Measurements from ENCODE around the gene PLLP. TPM values are rescaled to one million over a fixed set of nuclear protein-coding genes. Genes with fewer than 3 reads are reported as not detected.

The PLLP gene
- total RNA-seq, 1 donor from 2014 or later: 0.86 TPM

DNA sequence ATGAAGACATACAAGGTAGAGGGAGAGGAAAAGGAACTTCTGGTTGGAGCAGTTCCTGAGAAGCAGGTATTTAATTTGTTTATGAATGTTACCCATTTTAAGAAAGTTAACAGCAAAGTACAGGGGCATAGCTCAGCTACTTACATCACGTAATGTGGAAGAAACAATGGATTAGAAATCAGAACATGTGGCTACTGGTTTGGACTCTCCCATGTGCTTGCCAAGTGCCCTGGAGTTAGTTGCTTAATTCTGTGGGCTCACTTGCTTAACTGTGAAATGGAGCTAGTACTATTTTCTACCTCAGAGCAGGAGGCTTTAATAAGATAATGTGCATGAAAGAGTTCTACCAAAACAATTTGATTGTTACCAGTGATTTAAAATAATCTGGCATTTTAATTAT, 71.0 kb downstream of the PLLP start:
- peaks cover 23% of the 10 kb centered on the region for H3K36me3 ChIP-seq
- Mint-ChIP-seq H3K4me1 (no peaks in the 10 kb centered on the region), H3K9me3 (peaks cover 14% of the 10 kb centered on the region), H3K27me3 (ENCODE audit: insufficient read depth, low read depth) (no peaks in the 10 kb centered on the region), H3K27ac (no peak overlapping the region), H3K36me3 (peaks cover 56% of the 10 kb centered on the region), H3K4me3 (no peak overlapping the region)
- no peaks in the 10 kb centered on the region for H3K79me2 ChIP-seq (ENCODE audit: low read depth)
- no peaks in the 10 kb centered on the region for H3K27me3 ChIP-seq
- DNase-seq (ENCODE audit: low spot score): no peak
- no peak for TF ChIP-seq EZH2 (IDR thresholded peaks at IDR 0.05)
- TF ChIP-seq EZH2phosphoT487 (IDR thresholded peaks at IDR 0.05): no peak
- no peak for TF ChIP-seq CTCF (IDR thresholded peaks at IDR 0.05)
- H3K4me2 ChIP-seq: no peak overlapping the region
- H3K9me3 ChIP-seq (ENCODE audit: low read depth): no peaks in the 10 kb centered on the region
- no peaks in the 10 kb centered on the region for H3F3A ChIP-seq (ENCODE audit: low read depth)
- no peak overlapping the region for H3K9ac ChIP-seq
- no peak overlapping the region for H3K4me3 ChIP-seq
- H4K20me1 ChIP-seq (ENCODE audit: low read depth): no peaks in the 10 kb centered on the region
- no peaks in the 10 kb centered on the region for H3K4me1 ChIP-seq
- no peak overlapping the region for H3K27ac ChIP-seq
- H2AFZ ChIP-seq (replicated peaks): no peak overlapping the region

GRCh38 chr16:57209780-57210179, 74.7 kb downstream of the PLLP start:
- no peaks in the 10 kb centered on the region for H3K9me3 Mint-ChIP-seq
- H3K36me3 ChIP-seq: peaks cover 3% of the 10 kb centered on the region
- no peak overlapping the region for H3K4me3 ChIP-seq
- no peaks in the 10 kb centered on the region for H3F3A ChIP-seq (ENCODE audit: low read depth)
- no peaks in the 10 kb centered on the region for H3K4me1 Mint-ChIP-seq
- no peak overlapping the region for H3K9ac ChIP-seq
- no peaks in the 10 kb centered on the region for H3K27me3 Mint-ChIP-seq (ENCODE audit: insufficient read depth, low read depth)
- TF ChIP-seq CTCF (IDR thresholded peaks at IDR 0.05) (no peak), EZH2 (IDR thresholded peaks at IDR 0.05) (no peak), EZH2phosphoT487 (IDR thresholded peaks at IDR 0.05) (no peak)
- H3K36me3 Mint-ChIP-seq: peaks cover 37% of the 10 kb centered on the region
- H3K27ac Mint-ChIP-seq: no peak overlapping the region
- DNase-seq (ENCODE audit: low spot score): no peak
- no peak overlapping the region for H3K27ac ChIP-seq
- no peak overlapping the region for H3K4me2 ChIP-seq
- H3K4me1 ChIP-seq: no peaks in the 10 kb centered on the region
- H3K79me2 ChIP-seq (ENCODE audit: low read depth): no peaks in the 10 kb centered on the region
- H3K9me3 ChIP-seq (ENCODE audit: low read depth): no peaks in the 10 kb centered on the region
- no peaks in the 10 kb centered on the region for H3K27me3 ChIP-seq
- no peak overlapping the region for H2AFZ ChIP-seq (replicated peaks)
- no peak overlapping the region for H3K4me3 Mint-ChIP-seq
- H4K20me1 ChIP-seq (ENCODE audit: low read depth): no peaks in the 10 kb centered on the region

GRCh38 chr16:57208926-57209325, 75.5 kb downstream of the PLLP start:
- Mint-ChIP-seq H3K9me3 (no peaks in the 10 kb centered on the region), H3K4me3 (no peak overlapping the region), H3K4me1 (no peaks in the 10 kb centered on the region), H3K36me3 (peaks cover 29% of the 10 kb centered on the region), H3K27ac (no peak overlapping the region), H3K27me3 (ENCODE audit: insufficient read depth, low read depth) (no peaks in the 10 kb centered on the region)
- Histone ChIP-seq H3K4me3 (no peak overlapping the region), H3K36me3 (peaks cover 3% of the 10 kb centered on the region), H3F3A (ENCODE audit: low read depth) (peaks cover 3% of the 10 kb centered on the region), H2AFZ (replicated peaks) (no peak overlapping the region), H3K9me3 (ENCODE audit: low read depth) (no peaks in the 10 kb centered on the region), H3K27me3 (no peaks in the 10 kb centered on the region), H3K27ac (no peak overlapping the region), H3K4me2 (no peak overlapping the region), H3K79me2 (ENCODE audit: low read depth) (peaks cover 1% of the 10 kb centered on the region), H3K9ac (no peak overlapping the region), H4K20me1 (ENCODE audit: low read depth) (no peaks in the 10 kb centered on the region), H3K4me1 (no peaks in the 10 kb centered on the region)
- no peak for DNase-seq (ENCODE audit: low spot score)
- no peak for TF ChIP-seq EZH2phosphoT487 (IDR thresholded peaks at IDR 0.05)
- TF ChIP-seq CTCF (IDR thresholded peaks at IDR 0.05): no peak
- no peak for TF ChIP-seq EZH2 (IDR thresholded peaks at IDR 0.05)

Small RNA genes within 50 kb of the gene (small RNA-seq; reads per million reads assigned to genes)
- not detected for gene AC108081.1

Other genes starting within 250 kb of the PLLP start
- gene CPNE2, start 192.1 kb downstream of the PLLP start, total RNA-seq (ENCODE audit: low replicate concordance): 19.8 and 26.9 TPM in 2 replicates
- gene PSME3IP1, start 98.6 kb downstream of the PLLP start, total RNA-seq (ENCODE audit: low replicate concordance): 106 and 184 TPM in 2 replicates
- 46.6 and 49.2 TPM in 2 replicates for gene RSPRY1, start 98.3 kb downstream of the PLLP start, total RNA-seq (ENCODE audit: low replicate concordance)
- 36.1 and 41.5 TPM in 2 replicates for gene ARL2BP, start 39.4 kb downstream of the PLLP start, total RNA-seq (ENCODE audit: low replicate concordance)
- gene CCL22, start 74.1 kb upstream of the PLLP start, total RNA-seq (ENCODE audit: low replicate concordance): not detected in 2 replicates
- gene CX3CL1, start 87.8 kb upstream of the PLLP start, total RNA-seq (ENCODE audit: low replicate concordance): 0.65 and 0.96 TPM in 2 replicates
- gene CCL17, start 120.1 kb upstream of the PLLP start, total RNA-seq (ENCODE audit: low replicate concordance): not detected in 2 replicates
- gene CIAPIN1, start 162.7 kb upstream of the PLLP start, total RNA-seq (ENCODE audit: low replicate concordance): 89.2 and 95.9 TPM in 2 replicates
- 20.2 and 20.3 TPM in 2 replicates for gene COQ9, start 162.8 kb upstream of the PLLP start, total RNA-seq (ENCODE audit: low replicate concordance)
- 58.4 and 97.4 TPM in 2 replicates for gene POLR2C, start 178.0 kb upstream of the PLLP start, total RNA-seq (ENCODE audit: low replicate concordance)
- 10.5 and 27.4 TPM in 2 replicates for gene DOK4, start 201.8 kb upstream of the PLLP start, total RNA-seq (ENCODE audit: low replicate concordance)